Fibroblast of mammary gland (primary cell): Measurements from ENCODE around the gene SOAT2.

Source experiments
- DNase-seq: peaks from one replicate; pipeline ENCODE4 v3.0.0-alpha.2; 2010; ENCODE audit warnings: low read depth
- H3K4me3 ChIP-seq: 2 replicates; pipeline ENCODE4 v1.5.1; 2011; ENCODE audit warnings: low read depth, mild to moderate bottlenecking, low read length, moderate library complexity; ENCODE audit not compliant: control insufficient read depth
- TF ChIP-seq, protein P1 (sequence below): conservative IDR thresholded peaks from 2 replicates; pipeline ENCODE4 v1.5.1; 2011; ENCODE audit warnings: low read depth, low read length, inconsistent platforms; ENCODE audit not compliant: control insufficient read depth, insufficient read depth

SOAT2 gene

GRCh38 chr12:53113136-53113705 is 9.9 kb downstream of the SOAT2 start:
- H3K4me3 ChIP-seq: no peak overlapping the region
- TF ChIP-seq, protein P1, sequence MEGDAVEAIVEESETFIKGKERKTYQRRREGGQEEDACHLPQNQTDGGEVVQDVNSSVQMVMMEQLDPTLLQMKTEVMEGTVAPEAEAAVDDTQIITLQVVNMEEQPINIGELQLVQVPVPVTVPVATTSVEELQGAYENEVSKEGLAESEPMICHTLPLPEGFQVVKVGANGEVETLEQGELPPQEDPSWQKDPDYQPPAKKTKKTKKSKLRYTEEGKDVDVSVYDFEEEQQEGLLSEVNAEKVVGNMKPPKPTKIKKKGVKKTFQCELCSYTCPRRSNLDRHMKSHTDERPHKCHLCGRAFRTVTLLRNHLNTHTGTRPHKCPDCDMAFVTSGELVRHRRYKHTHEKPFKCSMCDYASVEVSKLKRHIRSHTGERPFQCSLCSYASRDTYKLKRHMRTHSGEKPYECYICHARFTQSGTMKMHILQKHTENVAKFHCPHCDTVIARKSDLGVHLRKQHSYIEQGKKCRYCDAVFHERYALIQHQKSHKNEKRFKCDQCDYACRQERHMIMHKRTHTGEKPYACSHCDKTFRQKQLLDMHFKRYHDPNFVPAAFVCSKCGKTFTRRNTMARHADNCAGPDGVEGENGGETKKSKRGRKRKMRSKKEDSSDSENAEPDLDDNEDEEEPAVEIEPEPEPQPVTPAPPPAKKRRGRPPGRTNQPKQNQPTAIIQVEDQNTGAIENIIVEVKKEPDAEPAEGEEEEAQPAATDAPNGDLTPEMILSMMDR: no peak
- DNase-seq: no peak

DNA sequence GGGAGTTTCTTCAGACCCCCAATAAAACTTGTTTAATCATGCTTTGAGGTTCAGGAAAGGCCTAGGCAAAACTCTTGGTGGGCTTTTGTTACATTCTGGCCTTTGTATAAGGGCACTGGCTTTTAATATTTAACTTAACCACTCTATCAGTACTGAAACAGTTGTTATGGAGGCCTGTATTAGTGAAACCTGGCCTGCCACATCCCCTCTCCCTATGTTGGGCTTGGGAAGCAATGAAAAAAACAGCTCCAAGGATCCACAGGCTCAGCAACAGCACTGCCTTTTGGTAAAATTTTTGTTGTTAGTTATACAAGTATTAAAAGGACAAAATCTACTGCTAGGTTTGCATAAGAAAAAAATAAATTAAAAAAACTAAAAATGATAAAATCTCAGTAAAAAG is 10.7 kb downstream of the SOAT2 start:
- TF ChIP-seq, protein P1: no peak
- no peak overlapping the region for H3K4me3 ChIP-seq
- no peak for DNase-seq

- no peak overlapping the region for H3K4me3 ChIP-seq
- DNase-seq: no peak
- TF ChIP-seq, protein P1: no peak
Observed at GRCh38 chr12:53115112-53115890, 12.0 kb downstream of the SOAT2 start.

GRCh38 chr12:53115891-53116648 is 12.8 kb downstream of the SOAT2 start:
- TF ChIP-seq, protein P1: no peak
- DNase-seq: no peak
- no peak overlapping the region for H3K4me3 ChIP-seq

DNA sequence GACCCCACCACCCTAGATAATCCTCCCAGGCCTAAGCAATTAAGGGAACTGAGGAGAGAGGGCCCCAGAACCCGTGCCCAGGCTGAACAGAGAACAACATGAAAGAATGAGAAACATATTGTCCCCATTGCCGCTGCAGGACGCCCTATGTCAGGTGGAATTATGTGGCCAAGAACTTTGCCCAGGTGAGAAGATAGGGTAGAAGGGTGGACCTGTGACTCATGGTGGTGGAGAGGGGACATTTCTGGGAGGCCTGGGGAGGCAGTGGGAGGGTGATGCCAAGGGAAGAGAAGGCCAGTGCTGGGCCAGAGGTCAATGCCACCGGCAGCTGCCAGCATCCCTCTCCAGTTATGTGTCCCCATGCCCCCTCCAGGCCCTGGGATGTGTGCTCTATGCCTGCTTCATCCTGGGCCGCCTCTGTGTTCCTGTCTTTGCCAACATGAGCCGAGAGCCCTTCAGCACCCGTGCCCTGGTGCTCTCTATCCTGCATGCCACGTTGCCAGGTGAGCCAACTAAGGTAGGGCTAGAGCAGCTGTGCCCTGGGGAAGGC is 15.5 kb downstream of the SOAT2 start:
- no peak overlapping the region for H3K4me3 ChIP-seq
- TF ChIP-seq, protein P1: no peak
- DNase-seq: no peak

- TF ChIP-seq, protein P1: no peak
- H3K4me3 ChIP-seq: no peak overlapping the region
- DNase-seq: no peak
Observed at GRCh38 chr12:53120685-53121525, 17.6 kb downstream of the SOAT2 start.
